B cell (primary cell): ENCODE results near the gene BYSL. TPM values are rescaled to one million over a fixed set of nuclear protein-coding genes. Genes with fewer than 3 reads are reported as not detected.

ENCODE experiments used
- ATAC-seq: fragments of 200-7000 bp; cut with Tn5 transposase; one replicate; pipeline ENCODE4 v1.10.0; 2021; ENCODE audit warnings: low read depth, mild to moderate bottlenecking, moderate number of reproducible peaks, moderate library complexity
- CTCF ChIA-PET: fragments of 350-600 bp; sonication (Branson Sonifier 250); formaldehyde crosslinking; loops from one replicate; lab custom pipeline; 2021; ENCODE audit warnings: antibody characterized with exemption, inconsistent platforms; lab: Charles Lee
- POLR2A ChIA-PET: fragments of 350-600 bp; sonication (Branson Sonifier 250); formaldehyde crosslinking; loops from one replicate; lab custom pipeline; 2021; ENCODE audit warnings: antibody characterized with exemption; lab: Charles Lee
- DNase-seq: peaks from one replicate; pipeline ENCODE4 v3.0.0; 2013
- H2AFZ ChIP-seq: 2 replicates; pipeline ENCODE4 v1.6.1; 2012; ENCODE audit warnings: mild to moderate bottlenecking, low read depth, low read length; ENCODE audit not compliant: insufficient read depth, poor library complexity, severe bottlenecking
- H3K27ac ChIP-seq, 2 donors: 1 replicate in 1 of 2; 2 replicates in 1 of 2; pipeline ENCODE4 v1.5.1; 2012 to 2013; ENCODE audit warnings: low read length in 2 of 2, mild to moderate bottlenecking in 2 of 2, moderate library complexity in 1 of 2
- H3K27me3 ChIP-seq, 4 experiments: fragments of 200-600 bp in 1 of 4; sonication (generic) in 1 of 4; replicated peaks in 1 of 4; 1 replicate in 2 of 4; 2 replicates in 2 of 4; pipeline versions ENCODE4 v1.6.1 to v1.7.0; 2013 to 2016; ENCODE audit warnings: low read length in 3 of 4, mild to moderate bottlenecking in 2 of 4, mixed read lengths in 1 of 4, moderate library complexity in 1 of 4; ENCODE audit not compliant: insufficient read depth in 4 of 4, control insufficient read depth in 3 of 4; ENCODE audit errors: control extremely low read depth in 1 of 4
- H3K36me3 ChIP-seq, 2 experiments: replicated peaks in 1 of 2; 1 replicate in 1 of 2; 2 replicates in 1 of 2; pipeline versions ENCODE4 v1.6.1 to v1.7.1; 2013; ENCODE audit warnings: low read length in 1 of 2; ENCODE audit not compliant: insufficient read depth in 2 of 2, control insufficient read depth in 1 of 2; ENCODE audit errors: control extremely low read depth in 1 of 2, extremely low read depth in 1 of 2
- H3K4me1 ChIP-seq, 2 donors: fragments of 200-600 bp in 1 of 2; sonication (generic) in 1 of 2; 1 replicate in 1 of 2; 2 replicates in 1 of 2; pipeline versions ENCODE4 v1.5.1 to v1.6.1; 2013 to 2017; ENCODE audit warnings: low read length in 2 of 2; ENCODE audit not compliant: control insufficient read depth in 2 of 2, insufficient read depth in 2 of 2
- H3K4me2 ChIP-seq: replicated peaks from 2 replicates; pipeline ENCODE3; 2012; ENCODE audit warnings: mild to moderate bottlenecking, low read depth, low read length; ENCODE audit not compliant: poor library complexity, severe bottlenecking
- H3K4me3 ChIP-seq, 5 experiments: fragments of 200-600 bp in 1 of 5; sonication (generic) in 1 of 5; 1 replicate in 3 of 5; 2 replicates in 2 of 5; pipeline versions ENCODE4 v1.5.1 to v1.7.0; 2011 to 2016; ENCODE audit warnings: low read length in 4 of 5, mild to moderate bottlenecking in 4 of 5, low read depth in 2 of 5, control low read depth in 1 of 5, moderate library complexity in 1 of 5; ENCODE audit not compliant: insufficient read depth in 1 of 5; ENCODE audit errors: control extremely low read depth in 1 of 5, extremely low read depth in 1 of 5
- H3K79me2 ChIP-seq: fragments of 200-600 bp; sonication (generic); one replicate; pipeline ENCODE4 v1.6.0; 2016; ENCODE audit warnings: low read length; ENCODE audit not compliant: control insufficient read depth, insufficient read depth
- H3K9ac ChIP-seq: fragments of 200-600 bp; sonication (generic); 2 replicates; pipeline ENCODE4 v1.6.1; 2017; ENCODE audit warnings: mild to moderate bottlenecking, low read length, moderate library complexity
- H3K9me3 ChIP-seq, 3 donors: one replicate each; pipeline versions ENCODE4 v1.6.1 to v1.7.1; 2013; ENCODE audit warnings: low read length in 2 of 3; ENCODE audit not compliant: control insufficient read depth in 2 of 3, insufficient read depth in 1 of 3; ENCODE audit errors: control extremely low read depth in 1 of 3
- H4K20me1 ChIP-seq: 2 replicates; pipeline ENCODE4 v1.6.0; 2012; ENCODE audit warnings: mild to moderate bottlenecking, low read length; ENCODE audit not compliant: insufficient read depth, control insufficient read depth, poor library complexity, severe bottlenecking
- H3K27ac Mint-ChIP-seq: one replicate; pipeline ENCODE4 v1.8.0; 2021; ENCODE audit warnings: mixed read lengths
- H3K27me3 Mint-ChIP-seq: one replicate; pipeline ENCODE4 v1.8.0; 2021; ENCODE audit warnings: mixed read lengths
- H3K4me1 Mint-ChIP-seq: one replicate; pipeline ENCODE4 v1.8.0; 2021; ENCODE audit warnings: mixed read lengths
- H3K4me3 Mint-ChIP-seq: one replicate; pipeline ENCODE4 v1.8.0; 2021; ENCODE audit warnings: mixed read lengths
- H3K9me3 Mint-ChIP-seq: one replicate; pipeline ENCODE4 v1.8.0; 2022; ENCODE audit warnings: mixed read lengths; ENCODE audit not compliant: insufficient read depth
- CTCF ChIP-seq: fragments of 200-600 bp; IDR thresholded peaks from one replicate; pipeline ENCODE4 v1.8.0; 2022; ENCODE audit warnings: antibody characterized with exemption, mild to moderate bottlenecking
- EZH2 ChIP-seq: IDR thresholded peaks from 2 replicates; pipeline ENCODE4 v1.6.1; 2012; ENCODE audit warnings: borderline replicate concordance, low read depth, mild to moderate bottlenecking, moderate library complexity, low read length; ENCODE audit not compliant: insufficient read depth, poor library complexity, severe bottlenecking
- WGBS: methylation state at CpG from one replicate; pipeline ENCODE4 v1.1.5; 2013; ENCODE audit warnings: missing lambda C conversion rate; ENCODE audit not compliant: insufficient coverage; 5-methylcytosine and 5-hydroxymethylcytosine counted together
- intact Hi-C: fragments of 100-400 bp; cut with micrococcal nuclease; formaldehyde crosslinking; loops from one replicate; pipeline ENCODE4 v1.10.0; 2022
- polyA plus RNA-seq: library from polyadenylated mRNA; depleted of rRNA; stranded (reverse); fragments of >200 nt; gene quantifications from 2 replicates; pipeline ENCODE4 v1.2.3, GENCODE V29; 2012
- total RNA-seq, 2 donors: library from RNA; stranded (reverse); fragments of 120-200 nt in 1 of 2; gene quantifications; 1 replicate in 1 of 2; 2 replicates in 1 of 2; pipeline versions ENCODE4 v1.2.3 to v1.2.4, GENCODE V29; 2013 to 2022

BYSL gene
- total and polyA plus RNA-seq, 2 donors (not counting 1 experiment from before 2014, with no cell fraction given) = 6.0 to 11.1 TPM

DNA sequence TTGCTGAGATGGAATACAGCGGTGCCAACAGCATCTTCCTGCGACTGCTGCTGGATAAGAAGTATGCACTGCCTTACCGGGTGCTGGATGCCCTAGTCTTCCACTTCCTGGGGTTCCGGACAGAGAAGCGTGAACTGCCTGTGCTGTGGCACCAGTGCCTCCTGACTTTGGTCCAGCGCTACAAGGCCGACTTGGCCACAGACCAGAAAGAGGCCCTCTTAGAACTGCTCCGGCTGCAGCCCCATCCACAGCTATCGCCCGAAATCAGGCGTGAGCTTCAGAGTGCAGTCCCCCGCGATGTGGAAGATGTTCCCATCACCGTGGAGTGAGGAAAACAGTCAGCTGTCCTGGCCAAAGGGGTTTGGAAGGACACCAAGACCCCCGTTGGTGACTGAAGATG, 11.1 kb downstream of the BYSL start:
- Mint-ChIP-seq H3K4me3 (no peak overlapping the region), H3K9me3 (no peaks in the 10 kb centered on the region), H3K27me3 (no peaks in the 10 kb centered on the region), H3K4me1 (peaks cover 30% of the 10 kb centered on the region), H3K27ac (no peak overlapping the region)
- no peak overlapping the region for H3K9ac ChIP-seq
- no peak for DNase-seq
- H3K27ac ChIP-seq = no peak overlapping the region
- H3K9me3 ChIP-seq = no peaks in the 10 kb centered on the region
- H2AFZ ChIP-seq = no peak overlapping the region
- TF ChIP-seq EZH2 (no peak), CTCF (no peak)
- ATAC-seq = no peak
- peaks cover 9 to 87% of the 10 kb centered on the region in 2 experiments for H3K36me3 ChIP-seq
- peaks cover 29% of the 10 kb centered on the region for H3K79me2 ChIP-seq
- ChIA-PET POLR2A (no interaction called here), CTCF (interaction anchor here (0.6 to 12.5 kb wide), 3 partner anchors 11 to 112 kb away, joined by 3 to 263 read pairs (median 6); partner anchors contain the start of genes BYSL, MED20 and TAF8)
- H3K4me2 ChIP-seq = no peak overlapping the region
- H4K20me1 ChIP-seq = peaks cover 62% of the 10 kb centered on the region
- 95% methylated on average over 15 of the region's 15 CpGs for WGBS
- H3K27me3 ChIP-seq = no peaks in the 10 kb centered on the region
- no peak overlapping the region for H3K4me3 ChIP-seq
- intact Hi-C loops = no loop called here
- peaks cover 26 to 32% of the 10 kb centered on the region in 2 donors for H3K4me1 ChIP-seq
